Mucosa of descending colon (tissue), 3 donors: ENCODE results near the gene SND1. TPM values are rescaled to one million over a fixed set of nuclear protein-coding genes. Genes with fewer than 3 reads are reported as not detected.

Experiments used
- ATAC-seq: fragments of 200-7000 bp; cut with Tn5 transposase; one replicate; pipeline ENCODE4 v1.9.1; 2020; ENCODE audit warnings: mild to moderate bottlenecking, moderate library complexity
- DNase-seq, 3 donors: peaks; one replicate each; pipeline ENCODE4 v3.0.0-alpha.2; 2020
- H3K36me3 ChIP-seq: fragments of 200-600 bp; one replicate; pipeline ENCODE4 v1.8.0; 2021; ENCODE audit warnings: low read depth, mild to moderate bottlenecking
- H3K4me1 ChIP-seq: fragments of 200-600 bp; one replicate; pipeline ENCODE4 v1.8.0; 2021; ENCODE audit warnings: low read depth, mild to moderate bottlenecking
- H3K4me3 ChIP-seq: fragments of 200-600 bp; one replicate; pipeline ENCODE4 v1.8.0; 2021; ENCODE audit warnings: mild to moderate bottlenecking
- H3K9me3 ChIP-seq: fragments of 200-600 bp; one replicate; pipeline ENCODE4 v1.8.0; 2021; ENCODE audit warnings: mild to moderate bottlenecking
- CTCF ChIP-seq: fragments of 200-600 bp; IDR thresholded peaks from one replicate; pipeline ENCODE4 v1.8.0; 2022; ENCODE audit warnings: antibody characterized with exemption, mild to moderate bottlenecking
- intact Hi-C, 2 donors: fragments of 100-400 bp; cut with DNase I in 1 of 2; cut with micrococcal nuclease in 1 of 2; formaldehyde crosslinking; loops; one replicate each; pipeline versions ENCODE4 v1.11.0 to v1.11.1; 2022; cut with DNase I, micrococcal nuclease
- total RNA-seq, 3 donors: library from RNA; stranded (reverse); fragmentation: NEBNext Ultra II Directional in 2 of 3; extraction: Animal tissue kit (Norgen Biotek cat#: 25700) in 2 of 3; gene quantifications; one replicate each; pipeline versions ENCODE4 v1.2.1 to v1.2.4, GENCODE V29; 2021 to 2023
- donor health status: DM: no; HTN: no; CAD: no; lungs with moderate emphysema.
- donor health status: DM: no; HTN: no; CAD: no.
- donor health status: DM: no; HTN: yes; CAD: no.

Gene SND1
- total RNA-seq, 3 donors from 2014 or later: 99.0 to 131 (median 106) TPM

DNA sequence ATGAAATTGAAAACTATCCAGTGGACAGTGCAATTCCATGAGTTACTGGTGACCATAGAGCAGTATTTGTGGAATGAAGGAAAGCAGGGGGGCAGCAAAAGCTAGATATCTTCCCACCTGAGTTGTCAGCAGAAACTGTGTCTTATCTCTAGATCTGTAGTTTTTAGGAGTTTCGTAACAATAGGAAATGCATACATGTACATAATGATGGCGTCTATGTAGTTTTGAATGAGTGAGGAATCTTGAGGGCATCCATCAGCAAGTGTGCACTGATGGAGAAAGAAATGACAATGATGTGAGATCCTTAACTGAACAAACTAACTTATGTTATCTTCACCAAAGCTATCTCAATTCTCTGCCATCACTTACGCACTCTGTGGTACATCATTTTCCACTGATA, 264.7 kb downstream of the SND1 start:
- no peak overlapping the region for H3K4me3 ChIP-seq
- peaks cover 14% of the 10 kb centered on the region for H3K4me1 ChIP-seq
- no peaks in the 10 kb centered on the region for H3K9me3 ChIP-seq
- ATAC-seq (no peak), DNase-seq (no peak)
- H3K36me3 ChIP-seq: no peaks in the 10 kb centered on the region
- intact Hi-C loops: no loop called here
- no peak for TF ChIP-seq CTCF

DNA sequence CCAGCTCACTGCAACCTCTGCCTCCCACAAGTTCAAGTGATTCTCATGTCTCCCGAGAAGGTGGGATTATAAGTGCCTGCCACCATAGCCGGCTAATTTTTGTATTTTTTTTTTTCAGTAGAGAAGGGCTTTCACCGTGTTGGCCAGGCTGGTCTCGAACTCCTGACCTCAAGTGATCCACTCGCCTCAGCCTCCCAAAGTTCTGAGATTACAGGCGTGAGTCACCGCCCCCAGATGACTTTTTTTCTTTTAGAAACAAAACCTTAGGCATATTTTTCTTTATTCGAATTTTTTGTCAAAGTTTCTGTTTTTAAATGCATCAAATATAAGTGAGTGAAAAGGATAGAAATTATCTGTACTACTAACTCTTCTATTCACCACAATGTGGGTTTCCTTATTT, 266.1 kb downstream of the SND1 start:
- no peak for ATAC-seq
- Histone ChIP-seq H3K36me3 (no peaks in the 10 kb centered on the region), H3K4me1 (peaks cover 7% of the 10 kb centered on the region), H3K4me3 (no peak overlapping the region), H3K9me3 (no peaks in the 10 kb centered on the region)
- intact Hi-C loops: no loop called here
- no peak for DNase-seq
- TF ChIP-seq CTCF: no peak

- Histone ChIP-seq H3K4me3 (no peak overlapping the region), H3K9me3 (no peaks in the 10 kb centered on the region), H3K36me3 (no peaks in the 10 kb centered on the region), H3K4me1 (no peaks in the 10 kb centered on the region)
- DNase-seq (no peak), ATAC-seq (no peak)
- intact Hi-C loops: no loop called here
- no peak for TF ChIP-seq CTCF
Observed at GRCh38 chr7:127920787-127921438, 268.9 kb downstream of the SND1 start.

DNA sequence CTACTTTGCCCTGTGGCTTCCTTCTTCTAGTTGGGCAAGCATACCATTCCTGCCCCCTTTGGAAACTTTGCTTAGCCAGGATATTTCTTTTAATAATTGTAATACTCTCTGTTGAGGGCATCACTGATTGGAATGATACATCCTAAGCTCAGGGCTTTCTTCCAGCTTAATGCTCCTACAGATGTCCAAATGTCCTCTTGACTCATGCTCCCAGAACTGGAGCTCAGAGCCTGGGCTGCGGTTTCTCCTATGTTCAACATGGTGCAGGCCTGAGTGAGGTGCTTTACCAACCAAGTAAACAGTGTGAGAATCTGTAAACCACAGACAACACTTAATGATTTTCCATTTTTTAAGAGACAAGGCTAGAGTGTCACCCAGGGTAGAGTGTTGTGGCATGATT, 270.7 kb downstream of the SND1 start:
- no peak overlapping the region for H3K4me3 ChIP-seq
- H3K9me3 ChIP-seq: no peaks in the 10 kb centered on the region
- TF ChIP-seq CTCF: no peak
- H3K4me1 ChIP-seq: no peaks in the 10 kb centered on the region
- DNase-seq (no peak), ATAC-seq (no peak)
- no peaks in the 10 kb centered on the region for H3K36me3 ChIP-seq
- intact Hi-C loops: no loop called here

- Histone ChIP-seq H3K4me1 (peaks cover 5% of the 10 kb centered on the region), H3K36me3 (no peaks in the 10 kb centered on the region), H3K4me3 (no peak overlapping the region), H3K9me3 (no peaks in the 10 kb centered on the region)
- ATAC-seq (no peak), DNase-seq (no peak)
- TF ChIP-seq CTCF: no peak
- intact Hi-C loops: no loop called here
Observed at GRCh38 chr7:127924874-127925273, 272.9 kb downstream of the SND1 start.

GRCh38 chr7:127927348-127927696, 275.3 kb downstream of the SND1 start:
- H3K36me3 ChIP-seq: no peaks in the 10 kb centered on the region
- H3K4me3 ChIP-seq: no peak overlapping the region
- H3K4me1 ChIP-seq: peaks cover 17% of the 10 kb centered on the region
- DNase-seq (no peak), ATAC-seq (no peak)
- TF ChIP-seq CTCF: no peak
- intact Hi-C loops: no loop called here
- no peaks in the 10 kb centered on the region for H3K9me3 ChIP-seq
